CD4-positive, alpha-beta T cell treated with Interleukin-10 for 1 hour (primary cell): ENCODE results near the gene PDAP1.
A peak's percentile ranks its signal among the peaks of the same experiment; 100 is the strongest.

ENCODE experiments used
- DNase-seq: peaks from one replicate; pipeline ENCODE4 v3.0.0-alpha.2; 2020

The PDAP1 gene

DNA sequence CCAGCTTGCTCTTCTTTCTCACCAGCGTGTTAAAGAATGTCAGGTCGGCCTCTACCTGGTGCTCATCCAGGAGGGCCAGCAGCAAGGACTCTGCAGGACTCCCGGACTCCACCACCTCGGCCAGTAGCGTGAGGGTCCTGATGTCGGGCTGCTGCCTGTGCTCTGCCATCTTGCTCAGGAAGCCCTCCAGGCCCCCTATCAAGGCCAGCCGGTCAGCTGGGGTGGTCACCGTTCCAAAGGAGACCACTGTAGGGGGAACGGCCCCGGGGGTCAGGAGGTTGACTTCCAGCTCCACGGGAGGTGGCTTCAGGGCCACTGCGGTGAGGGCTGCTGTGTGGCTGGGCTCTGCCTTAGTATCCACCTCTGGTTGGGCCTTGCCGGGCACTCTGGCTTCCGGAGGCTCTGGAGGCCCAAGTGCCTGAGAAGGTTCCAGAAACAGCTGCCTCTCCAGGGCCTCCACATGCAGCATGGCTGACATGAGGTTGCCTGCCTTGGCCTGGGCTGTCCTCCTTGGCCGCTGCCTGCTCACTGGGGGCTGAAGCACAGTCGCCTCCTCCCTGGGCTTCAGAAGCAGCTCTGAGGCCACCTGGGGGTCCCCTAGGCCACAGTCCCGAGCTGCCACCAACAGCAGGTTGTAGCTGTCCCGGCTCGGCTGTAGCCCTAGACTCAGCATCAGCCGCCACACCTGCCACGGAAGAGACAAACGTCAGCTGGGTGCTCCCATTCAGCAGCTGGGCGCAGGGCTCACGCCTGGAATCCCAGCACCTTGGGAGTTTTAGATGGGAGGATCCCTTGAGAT, 16.7 kb upstream of the PDAP1 start:
- no peak for DNase-seq

DNA sequence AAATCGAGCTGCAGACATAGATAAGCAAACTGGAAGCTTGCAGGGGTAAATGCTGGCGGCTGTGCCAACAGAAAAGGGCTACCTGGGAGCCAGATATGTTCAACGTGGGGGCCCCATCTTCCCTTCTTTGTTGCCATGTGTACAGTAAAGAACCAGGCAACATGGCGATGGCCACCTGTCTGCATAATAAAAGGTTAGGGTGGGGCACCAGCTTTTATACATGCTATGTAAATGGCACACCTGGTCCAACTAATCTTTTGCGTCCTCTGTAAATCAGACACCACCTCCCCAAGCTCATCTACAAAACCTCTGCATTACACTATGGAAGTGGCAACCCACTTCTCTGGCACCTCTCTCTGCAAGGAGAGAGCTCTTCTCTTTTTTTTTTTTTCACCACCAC, 14.2 kb upstream of the PDAP1 start:
- DNase-seq, result no peak

- no peak for DNase-seq
Observed at GRCh38 chr7:99422186-99422585, 13.8 kb upstream of the PDAP1 start.

- DNase-seq, result no peak
Observed at GRCh38 chr7:99420986-99421385, 12.6 kb upstream of the PDAP1 start.

DNA sequence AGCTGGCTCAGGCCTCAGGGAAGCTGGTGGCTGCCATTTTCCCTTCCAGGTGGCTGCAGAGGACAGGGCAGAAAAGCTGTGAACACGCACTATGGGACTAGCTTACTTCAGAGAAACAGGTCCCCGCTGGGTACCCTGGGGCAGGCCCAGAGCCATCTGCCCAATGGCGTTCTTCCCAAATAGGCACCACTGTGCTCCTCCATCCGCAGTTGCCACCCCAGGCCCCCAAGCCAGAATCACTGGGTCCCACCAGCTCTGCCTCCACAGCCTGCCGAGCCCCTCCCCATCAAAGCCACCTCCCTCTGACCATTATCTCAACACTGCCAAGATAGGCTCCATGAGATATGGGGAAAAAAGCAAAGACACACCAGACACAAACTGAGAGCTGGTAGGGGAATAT, 11.8 kb upstream of the PDAP1 start:
- no peak for DNase-seq

DNA sequence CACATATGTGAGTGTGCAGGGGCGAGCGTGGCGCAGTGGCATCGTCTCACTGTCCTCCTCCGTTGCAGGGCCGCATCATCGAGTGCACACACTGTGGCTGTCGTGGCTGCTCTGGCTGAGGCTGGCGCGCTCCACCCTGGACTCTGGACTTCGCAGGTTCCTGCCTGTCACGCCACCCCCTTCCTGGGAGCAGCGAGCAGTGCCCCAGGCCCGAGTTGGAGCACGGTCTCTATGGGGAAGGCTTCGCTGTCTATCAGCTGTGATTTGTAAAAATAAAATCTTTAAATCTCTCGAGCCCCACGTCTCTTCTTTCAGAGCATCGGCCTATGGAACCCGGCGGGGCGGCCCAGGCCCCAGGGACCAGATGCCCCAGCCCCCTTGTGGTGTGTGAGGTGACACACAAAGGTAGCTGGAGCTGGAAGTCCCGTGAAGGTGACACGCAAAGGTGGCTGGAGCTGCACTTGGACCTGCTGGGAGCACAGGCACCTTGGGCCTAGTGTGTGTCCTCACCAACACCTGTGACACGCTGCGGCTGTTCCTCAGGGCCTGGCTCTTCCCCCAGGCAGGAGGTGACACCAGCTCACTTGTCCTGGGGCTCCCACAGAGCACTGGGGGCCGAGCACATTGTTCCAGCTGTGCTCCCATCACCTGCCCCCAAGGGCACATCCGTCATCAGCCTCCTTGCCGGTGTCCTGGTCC, 11.1 kb upstream of the PDAP1 start:
- no peak for DNase-seq

DNA sequence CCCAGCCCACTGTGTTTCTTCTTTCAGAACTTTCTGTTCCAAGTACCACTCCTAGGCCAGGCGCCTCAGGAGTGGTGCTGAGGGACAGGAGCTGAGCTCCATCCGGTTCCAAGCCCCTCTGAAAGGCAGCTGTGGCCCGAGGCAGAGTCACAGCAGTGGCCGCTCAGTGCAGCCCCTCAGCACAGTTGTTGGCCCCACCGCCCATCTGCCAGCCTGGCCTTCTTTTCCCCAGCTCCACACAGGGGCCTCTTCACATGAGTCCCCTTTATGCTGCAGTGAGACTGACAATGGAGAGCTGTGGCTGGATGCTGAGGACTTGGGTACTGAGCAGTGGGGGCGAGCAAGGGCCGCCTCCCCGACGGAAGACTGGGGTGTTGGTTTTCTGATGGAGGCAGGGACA, 9.9 kb upstream of the PDAP1 start:
- DNase-seq, result no peak

- peak; percentile 42 for DNase-seq
Observed at GRCh38 chr7:99415513-99416127, 7.2 kb upstream of the PDAP1 start.

- no peak for DNase-seq
Observed at GRCh38 chr7:99410635-99411034, 2.2 kb upstream of the PDAP1 start.

DNA sequence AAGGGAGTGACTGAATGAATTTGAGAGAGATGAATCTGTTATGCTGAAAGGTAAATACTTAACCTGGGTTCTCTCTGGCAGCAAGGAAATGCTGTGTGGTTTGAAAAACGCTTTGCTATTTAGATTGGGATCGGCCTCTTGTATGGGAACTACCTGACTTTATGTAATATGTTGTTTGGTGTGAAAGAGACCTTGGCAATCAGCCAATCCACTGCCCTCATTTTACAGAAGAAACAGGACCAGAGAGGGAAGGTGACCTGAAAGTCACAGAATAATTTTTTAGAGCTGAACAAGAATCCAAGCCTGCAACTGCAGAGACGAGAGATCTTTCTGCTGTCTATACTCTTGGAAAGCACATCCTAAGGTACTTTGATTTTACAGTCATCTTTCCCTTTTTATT, 1.4 kb upstream of the PDAP1 start:
- peak; percentile 39 for DNase-seq

- DNase-seq, result peak; percentile 29
Observed at GRCh38 chr7:99409192-99409572, 785 bp upstream of the PDAP1 start.

GRCh38 chr7:99407872-99408378, 472 bp downstream of the PDAP1 start:
- DNase-seq, result peak; percentile 34

DNA sequence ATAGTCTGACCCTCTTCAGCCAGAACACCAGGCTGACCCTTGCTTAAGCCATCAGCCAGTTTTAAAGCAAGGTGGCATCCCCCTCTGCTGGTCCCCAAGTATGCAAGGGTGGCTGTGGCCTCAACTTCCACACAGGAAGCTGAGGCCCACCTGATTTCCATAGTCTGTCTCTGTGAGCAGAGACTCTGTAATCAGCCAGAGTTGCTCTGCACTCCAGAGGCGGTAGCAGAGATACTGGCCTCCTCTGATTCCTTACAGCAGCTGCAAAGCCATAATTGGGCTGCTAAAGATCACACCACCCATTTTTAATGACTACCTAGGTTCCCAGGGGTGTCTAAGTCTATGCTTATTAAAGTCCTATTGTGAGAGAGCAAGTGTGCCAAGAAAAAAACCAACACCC, 1.8 kb downstream of the PDAP1 start:
- DNase-seq, result no peak

DNA sequence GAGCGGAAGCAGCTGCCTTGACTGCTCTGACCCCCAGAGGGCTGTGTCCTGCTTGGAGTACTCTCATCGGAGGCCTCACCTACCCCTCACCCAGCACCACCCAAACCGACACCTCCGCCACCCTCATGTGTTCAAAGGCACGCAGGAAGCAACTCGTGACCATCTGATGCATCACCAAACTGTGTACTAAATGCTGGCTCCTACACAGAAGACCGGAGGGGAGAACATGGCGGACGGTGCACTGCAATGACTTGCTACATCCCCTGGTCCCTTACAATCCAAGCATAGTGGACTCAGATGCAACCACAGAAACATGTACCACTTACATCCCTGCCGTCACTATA, 3.4 kb downstream of the PDAP1 start:
- DNase-seq, result no peak

- DNase-seq, result no peak
Observed at GRCh38 chr7:99404235-99404976, 4.0 kb downstream of the PDAP1 start.

DNA sequence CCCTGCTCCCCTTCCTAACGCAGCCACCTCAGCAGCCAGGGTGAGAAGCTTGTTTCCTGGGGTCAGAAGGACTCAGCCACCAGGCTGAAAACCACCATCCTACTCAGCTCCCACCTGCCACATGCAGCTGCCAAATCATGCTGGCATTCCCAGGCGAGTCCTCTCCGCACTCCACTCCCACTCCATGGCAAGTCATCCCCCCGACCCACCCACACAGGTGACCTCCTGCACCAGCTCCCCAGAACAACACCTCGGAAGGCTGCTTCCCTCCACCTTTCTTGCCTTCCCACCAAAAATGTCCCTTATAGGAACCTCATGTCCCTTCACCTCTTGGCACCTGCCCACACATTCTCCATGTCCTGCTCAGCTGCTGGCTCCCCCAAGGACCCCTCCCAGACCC, 4.6 kb downstream of the PDAP1 start:
- no peak for DNase-seq

- DNase-seq, result no peak
Observed at GRCh38 chr7:99402854-99403253, 5.5 kb downstream of the PDAP1 start.

- DNase-seq, result no peak
Observed at GRCh38 chr7:99399597-99399996, 8.8 kb downstream of the PDAP1 start.

GRCh38 chr7:99398891-99399445, 9.4 kb downstream of the PDAP1 start:
- DNase-seq, result no peak

GRCh38 chr7:99397297-99397983, 11.0 kb downstream of the PDAP1 start:
- no peak for DNase-seq

- no peak for DNase-seq
Observed at GRCh38 chr7:99396418-99397296, 11.7 kb downstream of the PDAP1 start.
